GM18870 (cell line): Measurements from ENCODE around the gene UCKL1.
"Not testable (repeated sequence)": the region's sequence is repeated elsewhere in the genome, so short reads cannot be mapped to it uniquely, and the experiment has no call there.

Source experiments
- ATAC-seq: cut with Tn5 transposase; IDR thresholded peaks from one replicate; pipeline ENCODE4 v1.9.1; 2021; ENCODE audit warnings: moderate library complexity; ENCODE audit not compliant: unreplicated experiment

UCKL1 gene

GRCh38 chr20:63973160-63973479, 16.9 kb upstream of the UCKL1 start:
- no peak for ATAC-seq

GRCh38 chr20:63972312-63973159, 16.3 kb upstream of the UCKL1 start:
- ATAC-seq: no peak

GRCh38 chr20:63971960-63972311, 15.7 kb upstream of the UCKL1 start:
- ATAC-seq: not testable (repeated sequence)

GRCh38 chr20:63970714-63971431, 14.7 kb upstream of the UCKL1 start:
- no peak for ATAC-seq

- ATAC-seq: no peak
Measured at GRCh38 chr20:63969838-63970713, 13.9 kb upstream of the UCKL1 start, which contains the start of gene ZNF512B. Gene ZNF512B (minus strand): TSS chr20:63969930. CDS start chr20:63967950, 1,980 bp downstream.

GRCh38 chr20:63968928-63969760, 12.9 kb upstream of the UCKL1 start:
- no peak for ATAC-seq

GRCh38 chr20:63968136-63968927, 12.1 kb upstream of the UCKL1 start:
- no peak for ATAC-seq

GRCh38 chr20:63967330-63968135, 11.3 kb upstream of the UCKL1 start:
- ATAC-seq: no peak

GRCh38 chr20:63966944-63967322, 10.7 kb upstream of the UCKL1 start:
- ATAC-seq: no peak

GRCh38 chr20:63966172-63966943, 10.1 kb upstream of the UCKL1 start:
- no peak for ATAC-seq

- no peak for ATAC-seq
Measured at GRCh38 chr20:63964412-63964811, 8.2 kb upstream of the UCKL1 start.

GRCh38 chr20:63963784-63964301, 7.6 kb upstream of the UCKL1 start:
- ATAC-seq: no peak

- no peak for ATAC-seq
Measured at GRCh38 chr20:63963348-63963741, 7.1 kb upstream of the UCKL1 start.

GRCh38 chr20:63962426-63963347, 6.5 kb upstream of the UCKL1 start:
- ATAC-seq: no peak

GRCh38 chr20:63961664-63962425, 5.6 kb upstream of the UCKL1 start:
- no peak for ATAC-seq
